ENCODE measurements around the gene DNAH11.

- TF ChIP-seq, protein P1, sequence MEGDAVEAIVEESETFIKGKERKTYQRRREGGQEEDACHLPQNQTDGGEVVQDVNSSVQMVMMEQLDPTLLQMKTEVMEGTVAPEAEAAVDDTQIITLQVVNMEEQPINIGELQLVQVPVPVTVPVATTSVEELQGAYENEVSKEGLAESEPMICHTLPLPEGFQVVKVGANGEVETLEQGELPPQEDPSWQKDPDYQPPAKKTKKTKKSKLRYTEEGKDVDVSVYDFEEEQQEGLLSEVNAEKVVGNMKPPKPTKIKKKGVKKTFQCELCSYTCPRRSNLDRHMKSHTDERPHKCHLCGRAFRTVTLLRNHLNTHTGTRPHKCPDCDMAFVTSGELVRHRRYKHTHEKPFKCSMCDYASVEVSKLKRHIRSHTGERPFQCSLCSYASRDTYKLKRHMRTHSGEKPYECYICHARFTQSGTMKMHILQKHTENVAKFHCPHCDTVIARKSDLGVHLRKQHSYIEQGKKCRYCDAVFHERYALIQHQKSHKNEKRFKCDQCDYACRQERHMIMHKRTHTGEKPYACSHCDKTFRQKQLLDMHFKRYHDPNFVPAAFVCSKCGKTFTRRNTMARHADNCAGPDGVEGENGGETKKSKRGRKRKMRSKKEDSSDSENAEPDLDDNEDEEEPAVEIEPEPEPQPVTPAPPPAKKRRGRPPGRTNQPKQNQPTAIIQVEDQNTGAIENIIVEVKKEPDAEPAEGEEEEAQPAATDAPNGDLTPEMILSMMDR (IDR thresholded peaks at IDR 0.05): peak in 1 of 3 experiments; percentile 10
- no peak for TF ChIP-seq POLR2A (IDR thresholded peaks at IDR 0.05)
- TF ChIP-seq POLR2AphosphoS5 (IDR thresholded peaks at IDR 0.05; ENCODE audit: insufficient read depth in 1 of 2, low read depth in 1 of 2): no peak
These were observed 224.6 kb downstream of the DNAH11 start for GRCh38 chr7:21767300-21767900.

Data from vagina (tissue), 2 donors.